ENCODE measurements around the gene CMKLR1.

GRCh38 chr12:108252523-108252922, 86.6 kb downstream of the CMKLR1 start:
- no peak for TF ChIP-seq CTCF (IDR thresholded peaks at IDR 0.05)
- TF ChIP-seq EP300 (IDR thresholded peaks at IDR 0.05): no peak
